ENCODE measurements around the gene RPL7L1. TPM values are rescaled to one million over a fixed set of nuclear protein-coding genes. Genes with fewer than 3 reads are reported as not detected.

The RPL7L1 gene
- total and polyA plus RNA-seq, 2 of the 13 experiments (the other 11 are each of a cell fraction or from before 2014, with no cell fraction given) = 51.6 to 179 TPM

DNA sequence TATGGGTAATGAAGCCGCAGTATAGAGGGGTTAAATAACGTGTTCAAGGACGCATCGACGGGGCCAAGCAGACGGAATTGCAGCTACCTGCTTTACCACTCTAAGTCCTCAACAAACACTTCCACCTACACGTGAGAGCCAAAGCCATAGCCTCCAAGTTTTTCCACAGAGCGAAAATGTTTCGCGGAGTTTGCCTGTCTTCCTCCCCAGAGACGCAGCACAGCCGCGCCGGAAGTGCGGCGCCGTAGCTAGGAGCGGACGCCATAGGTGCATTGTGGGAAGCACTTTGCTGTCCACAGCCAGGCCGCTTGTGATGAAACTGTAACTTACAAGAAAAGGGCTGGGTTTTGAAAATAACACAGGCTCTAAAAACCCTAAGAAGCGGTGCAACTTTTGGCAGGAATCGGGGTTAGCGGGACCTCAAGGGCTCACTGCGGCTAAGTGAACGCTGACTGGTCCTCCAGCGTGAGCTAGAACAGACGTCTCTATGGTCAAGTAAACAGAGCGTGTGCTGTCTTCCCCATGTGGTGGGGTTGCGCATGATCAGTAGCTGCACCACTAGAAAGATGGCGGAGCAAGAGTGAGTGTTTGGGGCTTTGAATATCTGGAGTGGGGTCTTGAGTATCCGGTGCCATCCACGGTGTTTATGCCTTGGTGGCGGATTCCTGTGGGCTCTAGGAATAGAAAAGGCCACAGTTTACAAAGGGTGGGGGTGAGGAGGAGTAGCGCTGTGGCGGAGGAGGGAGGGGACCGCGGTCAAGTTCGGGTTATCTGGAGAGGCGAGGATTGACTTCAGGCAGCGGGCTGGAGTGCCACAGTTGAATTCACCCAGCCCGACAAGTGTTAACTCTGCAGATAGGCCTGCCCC lies at the start of gene RPL7L1 (continued):
- TF ChIP-seq ARNT2 (CRISPR knock-in tag; IDR thresholded peaks at IDR 0.05; ENCODE audit: low read depth) (no peak; the same call in none of the 2 replicates), ZC3H4 (CRISPR knock-in tag; IDR thresholded peaks at IDR 0.05; ENCODE audit: borderline replicate concordance) (0 out of 2 replicates have a peak, but pooled peaks have one; percentile 74), E2F2 (CRISPR knock-in tag; IDR thresholded peaks at IDR 0.05; ENCODE audit: borderline replicate concordance) (no peak), PRMT3 (CRISPR knock-in tag; IDR thresholded peaks at IDR 0.05; ENCODE audit: borderline replicate concordance, low read depth) (no peak), GLI4 (CRISPR knock-in tag; IDR thresholded peaks at IDR 0.05; ENCODE audit: borderline replicate concordance) (peak; percentile 64; the same call in 1 of the 2 replicates), ARID3A (IDR thresholded peaks at IDR 0.05; ENCODE audit: low read depth, low read length) (no peak; the same call in 1 of the 2 replicates), NFE2L2 (IDR thresholded peaks at IDR 0.05; ENCODE audit: low read length) (no peak), SCMH1 (CRISPR knock-in tag; IDR thresholded peaks at IDR 0.05; ENCODE audit: borderline replicate concordance) (no peak), MYNN (CRISPR knock-in tag; IDR thresholded peaks at IDR 0.05; ENCODE audit: low read depth) (no peak; the same call in 1 of the 2 replicates), HIVEP1 (CRISPR knock-in tag; IDR thresholded peaks at IDR 0.05) (no peak), ZNF713 (CRISPR knock-in tag; IDR thresholded peaks at IDR 0.05) (peak; percentile 94; the same call in 1 of the 2 replicates), ZNF83 (CRISPR knock-in tag; IDR thresholded peaks at IDR 0.05; ENCODE audit: borderline replicate concordance) (0 out of 2 replicates have a peak, but pooled peaks have one; percentile 83), HNRNPLL (IDR thresholded peaks at IDR 0.05; ENCODE audit: low read depth, low read length, poor library complexity, severe bottlenecking) (peak; percentile 80), HOXA5 (CRISPR knock-in tag; IDR thresholded peaks at IDR 0.05) (peak; percentile 89), TFDP2 (CRISPR knock-in tag; IDR thresholded peaks at IDR 0.05) (peak; percentile 64), DR1 (CRISPR knock-in tag; IDR thresholded peaks at IDR 0.05) (peak; percentile 89), DRAP1 (CRISPR knock-in tag; IDR thresholded peaks at IDR 0.05) (peak; percentile 90; the same call in 1 of the 2 replicates), ZNF512 (CRISPR knock-in tag; IDR thresholded peaks at IDR 0.05) (no peak), ZFP36L1 (CRISPR knock-in tag; IDR thresholded peaks at IDR 0.05) (peak; percentile 4; the same call in 1 of the 2 replicates)
- TF ChIP-seq, protein P1, sequence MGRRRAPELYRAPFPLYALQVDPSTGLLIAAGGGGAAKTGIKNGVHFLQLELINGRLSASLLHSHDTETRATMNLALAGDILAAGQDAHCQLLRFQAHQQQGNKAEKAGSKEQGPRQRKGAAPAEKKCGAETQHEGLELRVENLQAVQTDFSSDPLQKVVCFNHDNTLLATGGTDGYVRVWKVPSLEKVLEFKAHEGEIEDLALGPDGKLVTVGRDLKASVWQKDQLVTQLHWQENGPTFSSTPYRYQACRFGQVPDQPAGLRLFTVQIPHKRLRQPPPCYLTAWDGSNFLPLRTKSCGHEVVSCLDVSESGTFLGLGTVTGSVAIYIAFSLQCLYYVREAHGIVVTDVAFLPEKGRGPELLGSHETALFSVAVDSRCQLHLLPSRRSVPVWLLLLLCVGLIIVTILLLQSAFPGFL (CRISPR knock-in tag; IDR thresholded peaks at IDR 0.05) = no peak
